ENCODE results near the gene CCDC83. TPM values are rescaled to one million over a fixed set of nuclear protein-coding genes. Genes with fewer than 3 reads are reported as not detected.
"Not testable (repeated sequence)": the region's sequence is repeated elsewhere in the genome, so short reads cannot be mapped to it uniquely, and the experiment has no call there.

The CCDC83 gene
- total RNA-seq, 1 experiment from 2014 or later: not detected

DNA sequence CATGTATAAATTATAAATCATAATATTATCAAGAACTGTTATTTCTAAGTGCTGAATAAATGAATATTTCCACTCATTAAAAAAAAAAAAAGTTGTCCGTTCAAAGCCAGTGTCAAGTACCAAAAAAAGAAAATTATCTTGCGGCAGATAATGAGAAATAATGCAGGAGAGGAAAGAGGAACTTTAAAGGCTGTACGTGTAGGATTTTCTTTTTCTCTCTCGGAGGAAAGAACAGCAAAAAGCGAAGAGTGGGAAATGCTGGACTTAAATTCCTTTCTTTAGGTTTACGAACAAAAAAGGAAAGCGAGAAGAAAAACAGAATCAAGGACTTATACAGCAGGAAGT, 999 bp upstream of the CCDC83 start:
- CTCF ChIA-PET: interaction anchor here (0.7 kb wide), 3 partner anchors 52 to 350 kb away, joined by 3 to 4 read pairs (median 3); no protein-coding TSS in a partner anchor
- no peaks in the 10 kb centered on the region for H3K27me3 ChIP-seq (ENCODE audit: insufficient read depth, low read depth)
- intact Hi-C loops (cut with micrococcal nuclease; ENCODE audit: unreplicated experiment): loop anchor here (1.0 to 10.0 kb wide), 6 partner anchors 87 to 961 kb away; no protein-coding TSS in a partner anchor
- H4K20me1 ChIP-seq (ENCODE audit: insufficient read depth): no peaks in the 10 kb centered on the region
- peaks cover 2% of the 10 kb centered on the region; the same call in 1 of the 2 replicates for H3K9me3 ChIP-seq (ENCODE audit: insufficient read depth, low read depth)
- no peak for DNase-seq
- H3K4me1 ChIP-seq (replicated peaks; ENCODE audit: insufficient read depth): peaks cover 8% of the 10 kb centered on the region
- H3F3A ChIP-seq (ENCODE audit: insufficient read depth, low read depth): no peaks in the 10 kb centered on the region; the same call in 1 of the 2 replicates
- no peaks in the 10 kb centered on the region for H3K79me2 ChIP-seq (ENCODE audit: low read depth)
- no peaks in the 10 kb centered on the region for H3K36me3 ChIP-seq (ENCODE audit: low read depth)
- BruUV-seq (replicated peaks): no TSS peak
- H3K9me2 ChIP-seq (ENCODE audit: insufficient read depth): no peaks in the 10 kb centered on the region
- H3K27ac ChIP-seq: peak overlapping the region; percentile 48; the same call in 1 of the 2 replicates
- H3K4me2 ChIP-seq: peak overlapping the region; percentile 91
- H3K4me3 ChIP-seq: peak overlapping the region; percentile 65
- TF ChIP-seq, protein P1, sequence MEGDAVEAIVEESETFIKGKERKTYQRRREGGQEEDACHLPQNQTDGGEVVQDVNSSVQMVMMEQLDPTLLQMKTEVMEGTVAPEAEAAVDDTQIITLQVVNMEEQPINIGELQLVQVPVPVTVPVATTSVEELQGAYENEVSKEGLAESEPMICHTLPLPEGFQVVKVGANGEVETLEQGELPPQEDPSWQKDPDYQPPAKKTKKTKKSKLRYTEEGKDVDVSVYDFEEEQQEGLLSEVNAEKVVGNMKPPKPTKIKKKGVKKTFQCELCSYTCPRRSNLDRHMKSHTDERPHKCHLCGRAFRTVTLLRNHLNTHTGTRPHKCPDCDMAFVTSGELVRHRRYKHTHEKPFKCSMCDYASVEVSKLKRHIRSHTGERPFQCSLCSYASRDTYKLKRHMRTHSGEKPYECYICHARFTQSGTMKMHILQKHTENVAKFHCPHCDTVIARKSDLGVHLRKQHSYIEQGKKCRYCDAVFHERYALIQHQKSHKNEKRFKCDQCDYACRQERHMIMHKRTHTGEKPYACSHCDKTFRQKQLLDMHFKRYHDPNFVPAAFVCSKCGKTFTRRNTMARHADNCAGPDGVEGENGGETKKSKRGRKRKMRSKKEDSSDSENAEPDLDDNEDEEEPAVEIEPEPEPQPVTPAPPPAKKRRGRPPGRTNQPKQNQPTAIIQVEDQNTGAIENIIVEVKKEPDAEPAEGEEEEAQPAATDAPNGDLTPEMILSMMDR (conservative IDR thresholded peaks at IDR 0.05): no peak
- no peak for TF ChIP-seq EZH2 (IDR thresholded peaks at IDR 0.05; ENCODE audit: low read depth)
- POLR2A ChIA-PET (ENCODE audit: unreplicated experiment): interaction anchor here (0.6 kb wide), 1 partner anchor 159 kb away, joined by 5 read pairs; no protein-coding TSS in a partner anchor
- peak overlapping the region; percentile 99 for H2AFZ ChIP-seq

DNA sequence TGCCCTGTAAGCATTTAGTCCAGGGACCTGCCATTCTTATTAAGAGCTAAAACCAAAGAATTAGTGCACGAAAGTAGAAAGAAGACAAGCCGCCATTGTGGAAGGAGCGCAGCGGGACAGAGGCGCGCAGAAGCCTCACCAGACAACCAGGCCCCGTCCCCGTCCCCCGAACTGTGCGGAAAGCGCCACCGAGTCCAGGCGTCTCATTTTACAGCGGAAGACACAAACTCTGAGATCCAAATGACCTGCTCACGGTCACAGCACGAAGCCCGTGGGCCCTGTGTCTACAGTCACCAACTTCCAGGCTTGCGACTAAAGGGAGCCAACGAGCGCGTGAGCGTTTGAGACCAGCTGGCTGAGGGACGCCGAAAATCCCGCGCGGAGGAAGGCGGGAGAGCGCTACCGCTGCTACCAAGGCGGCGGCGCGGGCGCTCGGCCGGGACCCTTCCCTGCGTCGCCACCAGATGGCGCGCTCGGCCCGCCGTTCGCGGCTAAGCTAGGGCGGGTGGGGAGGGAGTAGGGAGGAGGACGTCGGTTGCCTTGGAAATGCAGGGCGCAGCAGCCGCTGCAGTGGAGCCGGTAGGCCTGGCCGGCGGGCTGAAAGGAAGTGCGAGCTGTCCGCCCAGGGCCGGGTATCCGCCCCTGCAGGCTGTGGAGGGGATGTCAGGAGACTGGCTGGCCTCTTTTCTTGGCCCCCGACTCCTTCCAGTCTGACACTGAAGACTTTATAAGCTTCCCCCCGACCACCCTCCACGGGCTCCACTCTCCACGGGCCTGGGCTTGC, 434 bp upstream of the CCDC83 start:
- Histone ChIP-seq H3K9me2 (ENCODE audit: insufficient read depth) (no peaks in the 10 kb centered on the region), H4K20me1 (ENCODE audit: insufficient read depth) (no peaks in the 10 kb centered on the region), H3F3A (ENCODE audit: insufficient read depth, low read depth) (no peaks in the 10 kb centered on the region; the same call in 1 of the 2 replicates), H3K36me3 (ENCODE audit: low read depth) (no peaks in the 10 kb centered on the region), H3K4me3 (peak overlapping the region; percentile 65), H3K27ac (peak overlapping the region; percentile 48), H3K4me2 (peak overlapping the region; percentile 91), H3K9me3 (ENCODE audit: insufficient read depth, low read depth) (peaks cover 4% of the 10 kb centered on the region; the same call in 1 of the 2 replicates), H2AFZ (peak overlapping the region; percentile 99), H3K27me3 (ENCODE audit: insufficient read depth, low read depth) (no peaks in the 10 kb centered on the region), H3K79me2 (ENCODE audit: low read depth) (no peaks in the 10 kb centered on the region), H3K4me1 (replicated peaks; ENCODE audit: insufficient read depth) (peaks cover 8% of the 10 kb centered on the region)
- no TSS peak for BruUV-seq (replicated peaks)
- DNase-seq: peak; percentile 86 to 94
- TF ChIP-seq, protein P1 (conservative IDR thresholded peaks at IDR 0.05): peak; percentile 91
- TF ChIP-seq EZH2 (IDR thresholded peaks at IDR 0.05; ENCODE audit: low read depth): no peak
- ChIA-PET POLR2A (ENCODE audit: unreplicated experiment) (interaction anchor here (0.6 kb wide), 1 partner anchor 306 kb away, joined by 3 read pairs; no protein-coding TSS in a partner anchor), CTCF (interaction anchor here (0.6 to 0.7 kb wide), 4 partner anchors 39 to 749 kb away, joined by 3 to 9 read pairs (median 5); no protein-coding TSS in a partner anchor)
- intact Hi-C loops (cut with micrococcal nuclease; ENCODE audit: unreplicated experiment): loop anchor here (1.0 to 10.0 kb wide), 7 partner anchors 86 to 960 kb away; no protein-coding TSS in a partner anchor

DNA sequence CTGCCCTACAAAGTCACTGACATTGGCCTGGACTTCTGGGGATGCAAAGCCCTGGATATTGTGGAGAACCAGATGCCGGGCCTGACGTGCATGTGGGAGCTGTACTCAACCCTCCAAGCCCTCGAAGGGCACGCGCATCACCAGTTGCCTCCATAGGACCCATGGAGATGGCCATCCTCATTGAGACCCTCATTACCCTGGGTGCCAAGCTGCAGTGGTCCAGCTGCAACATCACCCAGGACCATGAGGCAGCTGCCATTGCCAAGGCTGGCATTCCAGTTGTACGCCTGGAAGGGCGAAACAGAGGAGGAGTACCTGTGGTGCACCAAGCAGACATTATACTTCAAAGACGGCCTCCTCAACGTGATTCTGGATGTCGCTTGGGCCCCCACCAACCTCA, 1.9 kb downstream of the CCDC83 start:
- no TSS peak for BruUV-seq (replicated peaks)

DNA sequence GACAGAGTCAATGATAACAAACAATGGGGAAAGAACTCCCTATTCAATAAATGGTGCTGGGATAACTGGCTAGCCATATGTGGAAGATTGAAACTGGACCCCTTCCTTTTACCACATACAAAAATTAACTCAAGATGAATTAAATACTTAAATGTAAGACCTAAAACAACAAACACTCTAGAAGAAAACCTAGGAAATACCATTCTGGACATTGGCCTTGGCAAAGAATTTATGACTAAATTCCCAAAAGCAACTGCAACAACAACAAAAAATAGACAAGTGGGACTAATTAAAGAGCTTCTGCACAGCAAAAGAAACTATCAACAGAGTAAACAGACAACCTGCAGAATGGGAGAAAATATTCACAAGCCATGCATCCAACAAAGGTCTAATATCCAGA, 4.4 kb downstream of the CCDC83 start:
- H3K9me3 ChIP-seq (ENCODE audit: insufficient read depth, low read depth); H3K27ac ChIP-seq; DNase-seq; POLR2A ChIA-PET (ENCODE audit: unreplicated experiment); H3K79me2 ChIP-seq (ENCODE audit: low read depth); H4K20me1 ChIP-seq (ENCODE audit: insufficient read depth); H3K4me1 ChIP-seq (replicated peaks; ENCODE audit: insufficient read depth); H2AFZ ChIP-seq; H3K36me3 ChIP-seq (ENCODE audit: low read depth); H3K4me2 ChIP-seq; H3F3A ChIP-seq (ENCODE audit: insufficient read depth, low read depth); H3K4me3 ChIP-seq; CTCF ChIA-PET; BruUV-seq (replicated peaks); H3K9me2 ChIP-seq (ENCODE audit: insufficient read depth); H3K27me3 ChIP-seq (ENCODE audit: insufficient read depth, low read depth): not testable (repeated sequence)
- intact Hi-C loops (cut with micrococcal nuclease; ENCODE audit: unreplicated experiment): loop anchor here (10.0 kb wide), 2 partner anchors 355 to 955 kb away; no protein-coding TSS in a partner anchor

More for the DNA sequence above, 1.9 kb downstream of the CCDC83 start:
- DNase-seq: no peak
- H3K4me2 ChIP-seq: no peak overlapping the region
- no peak for TF ChIP-seq EZH2 (IDR thresholded peaks at IDR 0.05; ENCODE audit: low read depth)
- TF ChIP-seq, protein P1 (conservative IDR thresholded peaks at IDR 0.05): no peak
- H3K36me3 ChIP-seq (ENCODE audit: low read depth): no peaks in the 10 kb centered on the region
- H3K27ac ChIP-seq: no peak overlapping the region
- H3K4me3 ChIP-seq: no peak overlapping the region
- CTCF ChIA-PET: no interaction called here
- H3F3A ChIP-seq (ENCODE audit: insufficient read depth, low read depth): no peaks in the 10 kb centered on the region
- peaks cover 4% of the 10 kb centered on the region; the same call in 1 of the 2 replicates for H3K9me3 ChIP-seq (ENCODE audit: insufficient read depth, low read depth)
- no peak overlapping the region for H2AFZ ChIP-seq
- no peaks in the 10 kb centered on the region for H3K9me2 ChIP-seq (ENCODE audit: insufficient read depth)
- H3K79me2 ChIP-seq (ENCODE audit: low read depth): no peaks in the 10 kb centered on the region
- peaks cover 8% of the 10 kb centered on the region for H3K4me1 ChIP-seq (replicated peaks; ENCODE audit: insufficient read depth)
- no peaks in the 10 kb centered on the region for H4K20me1 ChIP-seq (ENCODE audit: insufficient read depth)
- no peaks in the 10 kb centered on the region for H3K27me3 ChIP-seq (ENCODE audit: insufficient read depth, low read depth)
- intact Hi-C loops (cut with micrococcal nuclease; ENCODE audit: unreplicated experiment): loop anchor here (10.0 kb wide), 2 partner anchors 358 to 958 kb away; no protein-coding TSS in a partner anchor
- POLR2A ChIA-PET (ENCODE audit: unreplicated experiment): no interaction called here

Data from PC-9 (cell line).